ENCODE data around the gene PPP6R2.

DNA sequence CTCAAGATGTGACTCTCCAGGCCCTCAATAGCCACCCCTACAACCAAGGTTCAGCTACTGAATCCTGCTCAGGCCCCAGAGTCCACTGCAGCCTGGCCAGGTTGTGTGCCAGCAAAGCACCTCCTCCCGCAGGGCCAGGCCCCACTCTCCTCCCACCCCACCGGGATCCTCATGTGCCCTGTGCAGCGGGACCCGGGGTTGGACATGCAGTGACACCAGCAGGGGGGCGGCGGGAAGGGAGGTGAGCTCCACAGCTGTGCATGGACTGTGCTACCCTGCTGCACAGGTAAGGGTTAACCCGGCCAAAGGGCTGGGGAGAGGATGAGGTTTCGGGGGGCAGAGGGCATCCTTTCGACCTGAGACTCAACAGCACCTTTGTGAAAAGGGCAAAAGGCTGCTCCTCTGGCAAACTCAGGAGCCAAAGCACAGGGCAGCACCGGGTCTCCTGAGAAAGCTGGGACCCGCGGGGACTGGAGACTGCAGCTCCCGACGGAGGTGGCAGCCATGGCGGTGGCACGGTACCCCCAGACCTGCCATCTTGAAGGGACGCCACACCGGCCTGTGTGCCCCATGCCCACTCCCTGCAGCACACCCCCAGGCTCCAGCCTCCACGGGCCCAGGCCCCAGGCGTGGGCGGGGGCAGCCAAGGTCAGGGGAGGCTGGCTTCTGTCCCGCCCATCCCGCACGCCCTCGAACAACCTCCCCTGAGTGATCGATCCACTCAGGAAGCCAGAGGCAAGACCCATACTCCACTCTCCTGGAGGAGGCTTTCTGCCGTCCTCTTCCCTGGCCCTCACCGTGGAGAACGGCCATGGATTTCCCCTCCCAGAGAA lies 46.3 kb upstream of the PPP6R2 start:
- TF ChIP-seq, protein P1, sequence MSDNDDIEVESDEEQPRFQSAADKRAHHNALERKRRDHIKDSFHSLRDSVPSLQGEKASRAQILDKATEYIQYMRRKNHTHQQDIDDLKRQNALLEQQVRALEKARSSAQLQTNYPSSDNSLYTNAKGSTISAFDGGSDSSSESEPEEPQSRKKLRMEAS (IDR thresholded peaks at IDR 0.05; ENCODE audit: insufficient read depth, insufficient read length): no peak
- no peak for TF ChIP-seq CTCF (IDR thresholded peaks at IDR 0.05; ENCODE audit: extremely low read depth in 1 of 2, insufficient read depth in 1 of 2, low read depth in 1 of 2, low read length in 2 of 2)
- TF ChIP-seq MYC (IDR thresholded peaks at IDR 0.05; ENCODE audit: low read depth, low read length): no peak
- no peak for TF ChIP-seq EZH2 (IDR thresholded peaks at IDR 0.05; ENCODE audit: borderline replicate concordance, low read depth, low read length, severe bottlenecking)
- TF ChIP-seq POLR2AphosphoS5 (IDR thresholded peaks at IDR 0.05; ENCODE audit: insufficient read depth, low read depth, low read length): no peak
- no peak for TF ChIP-seq POLR2A (IDR thresholded peaks at IDR 0.05; ENCODE audit: low read depth, low read length)
- no peak for TF ChIP-seq GATA2 (IDR thresholded peaks at IDR 0.05; ENCODE audit: insufficient read depth, insufficient read length, low read depth, low read length)
- TF ChIP-seq JUN (IDR thresholded peaks at IDR 0.05; ENCODE audit: borderline replicate concordance, insufficient read depth, insufficient read length, low read depth): no peak
